SU-DHL-6 (cell line): Measurements from ENCODE around the gene EVL.

Experiments used
- EZH2phosphoT487 ChIP-seq: fragments of 200-600 bp; sonication (generic), shearing (Covaris generic); conservative IDR thresholded peaks from 2 replicates; pipeline ENCODE4 v1.6.1; 2018; ENCODE audit warnings: mild to moderate bottlenecking, antibody characterized with exemption, low read length, moderate library complexity, mixed read lengths
- TF ChIP-seq, protein P1 (sequence below): fragments of 200-600 bp; sonication (generic); IDR thresholded peaks from one replicate; pipeline ENCODE4 v1.5.1; 2017; ENCODE audit warnings: antibody characterized with exemption, mild to moderate bottlenecking, low read length, moderate library complexity; ENCODE audit not compliant: insufficient read depth, poor library complexity, severe bottlenecking

DNA sequence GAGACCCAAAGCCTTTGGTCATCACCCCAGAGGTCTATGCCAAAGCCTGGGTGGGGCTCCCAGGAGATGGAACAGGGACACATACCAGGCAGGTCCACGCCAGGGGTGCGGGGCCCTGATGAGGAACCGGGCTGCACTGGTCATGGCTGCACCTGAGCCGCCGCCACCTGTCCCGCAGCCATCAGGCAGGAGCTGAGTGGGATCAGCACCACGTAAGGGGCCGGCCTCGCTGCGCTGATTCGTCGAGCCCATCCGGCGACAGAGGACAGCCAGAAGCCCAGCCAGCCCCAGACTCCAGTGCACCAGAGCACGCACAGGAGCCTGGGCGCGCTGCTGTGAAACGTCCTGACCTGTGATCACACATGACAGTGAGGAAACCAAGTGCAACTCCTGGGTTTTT, 78.3 kb downstream of the EVL start:
- TF ChIP-seq, protein P1, sequence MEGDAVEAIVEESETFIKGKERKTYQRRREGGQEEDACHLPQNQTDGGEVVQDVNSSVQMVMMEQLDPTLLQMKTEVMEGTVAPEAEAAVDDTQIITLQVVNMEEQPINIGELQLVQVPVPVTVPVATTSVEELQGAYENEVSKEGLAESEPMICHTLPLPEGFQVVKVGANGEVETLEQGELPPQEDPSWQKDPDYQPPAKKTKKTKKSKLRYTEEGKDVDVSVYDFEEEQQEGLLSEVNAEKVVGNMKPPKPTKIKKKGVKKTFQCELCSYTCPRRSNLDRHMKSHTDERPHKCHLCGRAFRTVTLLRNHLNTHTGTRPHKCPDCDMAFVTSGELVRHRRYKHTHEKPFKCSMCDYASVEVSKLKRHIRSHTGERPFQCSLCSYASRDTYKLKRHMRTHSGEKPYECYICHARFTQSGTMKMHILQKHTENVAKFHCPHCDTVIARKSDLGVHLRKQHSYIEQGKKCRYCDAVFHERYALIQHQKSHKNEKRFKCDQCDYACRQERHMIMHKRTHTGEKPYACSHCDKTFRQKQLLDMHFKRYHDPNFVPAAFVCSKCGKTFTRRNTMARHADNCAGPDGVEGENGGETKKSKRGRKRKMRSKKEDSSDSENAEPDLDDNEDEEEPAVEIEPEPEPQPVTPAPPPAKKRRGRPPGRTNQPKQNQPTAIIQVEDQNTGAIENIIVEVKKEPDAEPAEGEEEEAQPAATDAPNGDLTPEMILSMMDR = no peak
- TF ChIP-seq EZH2phosphoT487 = no peak
